HG03097 (cell line): ENCODE data around the gene FADS2.
A peak's percentile ranks its signal among the peaks of the same experiment; 100 is the strongest.

Source experiments
- ATAC-seq: cut with Tn5 transposase; IDR thresholded peaks from one replicate; pipeline ENCODE4 v1.9.1; 2021; ENCODE audit not compliant: unreplicated experiment, low FRiP score

The FADS2 gene

GRCh38 chr11:61827571-61828378, at the start of gene FADS2:
FADS2 (plus strand) TSS chr11:61828300; CDS start chr11:61828391, 91 bp downstream.
- ATAC-seq: peak; percentile 65

- ATAC-seq: no peak
Measured at GRCh38 chr11:61778357-61778886, 49.7 kb upstream of the FADS2 start.

DNA sequence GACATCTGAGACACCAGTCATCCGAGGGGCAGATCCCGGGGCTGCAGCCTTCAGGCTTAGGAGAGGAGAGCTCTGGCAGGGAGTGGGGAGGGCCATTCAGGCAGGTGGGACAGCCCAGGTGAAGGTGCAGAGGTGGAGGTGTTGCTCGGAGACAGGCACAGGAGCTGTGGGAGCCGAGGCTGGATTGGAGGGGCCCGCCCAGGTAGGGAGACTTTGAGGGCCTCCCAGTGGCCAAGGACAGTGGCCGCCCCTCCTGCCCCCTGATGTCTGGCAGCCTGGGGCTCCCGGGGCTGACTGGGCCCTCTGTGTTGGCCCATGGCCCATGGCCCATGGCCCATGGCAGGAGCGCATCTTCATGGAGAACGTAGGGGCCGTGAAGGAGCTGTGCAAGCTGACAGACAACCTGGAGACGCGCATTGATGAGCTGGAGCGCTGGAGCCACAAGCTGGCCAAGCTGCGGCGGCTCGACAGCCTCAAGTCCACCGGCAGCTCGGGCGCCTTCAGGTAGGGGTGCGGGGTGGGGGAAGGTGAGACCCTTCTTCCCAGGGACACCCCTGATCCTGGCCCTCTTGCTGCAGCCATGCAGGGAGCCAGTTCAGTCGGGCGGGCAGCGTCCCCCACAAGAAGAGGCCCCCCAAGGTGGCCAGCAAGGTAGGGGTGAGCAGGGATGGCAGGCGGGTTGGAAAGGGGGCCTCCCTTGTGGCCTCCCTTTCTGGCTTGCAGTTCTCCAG, 49.0 kb upstream of the FADS2 start:
- no peak for ATAC-seq

DNA sequence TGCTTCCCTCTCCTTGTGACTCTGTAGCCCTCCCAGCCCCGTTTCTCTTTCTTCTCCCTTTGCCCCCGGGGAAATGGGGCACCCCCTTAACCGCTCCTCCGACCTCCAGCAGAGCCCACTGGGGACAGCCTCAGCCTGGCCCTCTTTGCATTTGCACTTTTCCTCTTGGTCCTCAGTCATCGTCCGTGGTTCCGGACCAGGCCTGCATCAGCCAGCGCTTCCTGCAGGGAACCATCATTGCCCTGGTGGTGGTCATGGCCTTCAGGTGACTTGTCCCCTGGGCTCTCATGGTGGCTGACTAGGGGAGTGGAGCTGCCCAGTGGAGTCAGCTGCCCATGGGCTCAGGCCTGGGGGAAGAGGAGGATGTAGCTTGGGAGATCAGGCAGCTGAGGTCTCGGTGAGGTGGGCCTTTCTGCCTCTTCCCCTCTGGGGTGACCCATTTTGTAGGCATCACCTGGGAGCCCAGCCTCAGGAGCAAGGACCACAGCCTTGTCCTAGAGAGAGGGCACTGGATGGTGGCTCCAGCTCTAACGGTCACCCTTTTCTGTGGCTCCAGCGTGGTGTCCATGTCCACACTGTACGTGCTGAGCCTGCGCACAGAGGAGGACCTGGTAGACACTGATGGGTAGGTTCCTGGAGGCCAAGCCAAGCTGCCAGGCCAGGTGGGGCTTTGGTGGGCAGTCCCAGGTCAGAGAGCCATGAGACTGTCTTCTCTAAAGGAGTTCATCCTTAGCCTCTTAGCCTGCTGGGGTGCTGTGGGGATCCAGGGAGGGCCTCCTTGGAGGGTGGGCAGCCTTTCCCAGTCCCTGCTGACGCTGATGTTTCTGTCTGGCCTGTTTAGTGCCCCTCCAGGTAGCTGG, 48.2 kb upstream of the FADS2 start:
- no peak for ATAC-seq

DNA sequence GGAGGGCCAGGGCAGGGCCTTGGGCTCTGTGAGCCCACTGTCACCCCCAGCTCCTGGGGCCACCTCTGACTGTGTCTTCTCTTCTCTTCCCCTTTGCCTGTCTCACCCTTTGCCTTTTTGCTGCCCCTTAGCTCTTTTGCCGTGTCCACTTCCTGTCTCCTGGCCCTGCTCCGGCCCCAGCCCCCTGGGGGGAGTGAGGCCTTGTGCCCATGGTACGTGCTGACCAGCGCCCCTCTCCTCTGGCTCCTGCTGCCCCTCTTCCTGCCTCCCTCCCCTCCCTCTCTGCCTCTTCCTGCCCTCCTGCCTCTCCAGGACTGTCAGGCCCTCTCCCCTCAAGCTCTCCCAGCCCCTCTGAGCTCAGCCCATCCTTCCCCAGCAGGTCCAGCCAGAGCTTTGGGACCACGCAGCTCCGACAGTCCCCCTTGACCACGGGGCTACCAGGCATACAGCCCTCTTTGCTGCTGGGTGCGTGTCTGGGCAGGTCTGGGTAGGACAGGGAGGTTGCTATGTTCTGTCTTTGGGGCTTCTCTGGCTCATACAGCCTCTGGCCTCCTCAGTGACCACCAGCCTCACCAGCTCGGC, 47.4 kb upstream of the FADS2 start:
- no peak for ATAC-seq

DNA sequence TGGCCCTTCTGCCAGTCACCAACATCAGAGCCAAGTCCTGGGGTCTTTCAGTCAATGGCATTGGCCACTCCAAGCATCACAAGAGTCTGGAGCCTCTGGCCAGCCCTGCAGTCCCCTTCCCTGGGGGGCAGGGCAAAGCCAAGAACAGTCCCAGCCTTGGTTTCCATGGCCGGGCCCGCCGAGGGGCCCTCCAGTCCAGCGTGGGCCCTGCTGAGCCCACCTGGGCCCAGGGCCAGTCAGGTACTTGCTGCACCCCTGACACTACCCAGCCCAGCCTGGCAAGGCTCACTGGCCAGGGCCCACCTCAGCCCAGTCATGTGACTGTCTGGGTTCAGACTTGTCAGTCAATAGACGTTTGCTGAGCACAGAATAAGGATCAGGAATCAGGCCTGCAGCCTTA, 46.5 kb upstream of the FADS2 start:
- ATAC-seq: no peak

GRCh38 chr11:61782299-61782698, 45.8 kb upstream of the FADS2 start:
- no peak for ATAC-seq

DNA sequence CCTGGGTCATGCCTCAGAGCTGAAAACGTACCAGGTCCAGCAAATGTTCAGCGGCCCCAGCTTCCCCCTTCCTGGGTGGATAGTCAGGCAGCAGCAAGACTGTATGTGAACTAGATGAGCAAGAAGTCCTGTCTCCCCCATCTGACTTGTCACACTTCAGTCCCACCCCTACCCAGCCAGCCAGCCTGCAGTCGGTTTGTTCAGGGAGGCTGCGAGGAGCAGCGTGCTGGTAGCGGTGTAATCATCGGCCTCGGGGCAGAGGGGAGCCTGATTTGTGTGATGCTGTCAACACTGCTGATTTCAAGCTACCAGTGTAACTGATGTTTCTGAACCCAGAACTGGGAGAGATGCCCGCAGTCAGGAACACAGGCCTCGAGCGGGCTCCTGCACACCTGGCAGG, 45.3 kb upstream of the FADS2 start:
- no peak for ATAC-seq

- ATAC-seq: no peak
Measured at GRCh38 chr11:61783717-61784505, 44.2 kb upstream of the FADS2 start.

DNA sequence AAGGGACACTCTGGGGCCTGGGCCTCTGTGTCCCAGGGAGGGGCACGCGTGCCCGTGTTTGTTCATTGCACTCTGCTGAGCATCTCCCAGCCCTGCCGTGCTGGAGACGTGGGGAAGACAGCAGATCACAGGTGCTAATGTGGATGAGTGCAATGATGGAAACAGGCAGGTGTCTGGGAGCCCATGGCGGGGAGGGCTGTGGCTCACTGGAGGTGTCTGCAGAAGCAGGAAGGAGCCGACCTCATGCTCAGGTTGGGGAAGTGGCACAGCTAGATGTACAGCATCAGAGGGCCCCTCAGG, 43.6 kb upstream of the FADS2 start:
- no peak for ATAC-seq

DNA sequence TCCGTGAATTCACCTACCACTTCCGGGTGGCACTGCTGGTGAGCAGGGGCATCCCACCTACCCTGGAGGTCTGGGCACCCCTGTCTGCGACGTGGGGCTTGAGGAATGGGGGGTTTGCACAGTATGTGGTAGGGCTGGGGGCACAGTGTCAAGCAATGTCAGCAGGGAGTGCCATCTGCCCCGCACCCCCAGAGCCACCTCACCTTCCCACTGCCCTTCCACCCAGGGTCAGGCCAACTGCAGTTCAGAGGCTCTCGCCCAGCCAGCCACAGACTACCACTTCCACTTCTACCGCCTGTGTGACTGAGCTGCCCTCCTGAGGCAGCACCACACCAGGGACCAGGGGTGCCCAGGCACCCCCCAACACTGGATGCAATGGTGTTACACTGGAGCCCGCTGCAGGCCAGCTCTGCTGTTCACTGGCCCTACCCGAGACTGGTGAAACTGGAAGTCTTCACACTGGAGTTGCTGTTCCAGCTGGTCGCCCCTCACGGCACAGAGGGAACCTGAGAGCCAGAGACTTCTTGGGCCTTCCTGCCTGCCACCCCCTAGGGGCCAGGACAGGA, 42.2 kb upstream of the FADS2 start:
- ATAC-seq: no peak

DNA sequence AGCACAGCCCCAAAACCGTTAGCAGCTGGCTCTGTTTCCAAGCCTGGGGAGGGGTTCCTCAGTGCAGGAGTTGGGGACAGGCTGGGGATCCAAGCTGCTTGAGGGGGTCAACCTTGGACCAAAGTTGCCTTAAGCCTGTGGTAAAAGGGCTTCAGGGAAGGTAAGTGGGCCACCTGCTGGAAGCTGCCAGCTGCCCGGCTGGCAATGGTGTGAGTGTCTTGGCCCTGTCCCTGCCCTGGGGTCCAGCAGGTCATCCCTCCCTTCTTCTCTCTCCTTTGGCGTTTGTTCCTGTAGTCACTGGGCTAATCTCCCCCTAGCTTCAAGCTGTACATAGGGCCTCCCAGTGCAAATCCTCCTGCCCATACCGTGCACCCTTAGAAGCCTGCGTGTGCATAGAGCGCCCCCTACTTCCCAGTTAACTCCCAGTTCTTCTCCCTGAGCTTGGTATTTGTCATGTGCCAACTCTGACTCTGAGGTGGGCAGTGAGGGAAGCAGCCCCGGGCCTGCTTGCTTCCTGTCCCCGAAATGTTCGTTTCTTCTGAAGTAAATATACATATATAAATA, 40.1 kb upstream of the FADS2 start:
- ATAC-seq: no peak

DNA sequence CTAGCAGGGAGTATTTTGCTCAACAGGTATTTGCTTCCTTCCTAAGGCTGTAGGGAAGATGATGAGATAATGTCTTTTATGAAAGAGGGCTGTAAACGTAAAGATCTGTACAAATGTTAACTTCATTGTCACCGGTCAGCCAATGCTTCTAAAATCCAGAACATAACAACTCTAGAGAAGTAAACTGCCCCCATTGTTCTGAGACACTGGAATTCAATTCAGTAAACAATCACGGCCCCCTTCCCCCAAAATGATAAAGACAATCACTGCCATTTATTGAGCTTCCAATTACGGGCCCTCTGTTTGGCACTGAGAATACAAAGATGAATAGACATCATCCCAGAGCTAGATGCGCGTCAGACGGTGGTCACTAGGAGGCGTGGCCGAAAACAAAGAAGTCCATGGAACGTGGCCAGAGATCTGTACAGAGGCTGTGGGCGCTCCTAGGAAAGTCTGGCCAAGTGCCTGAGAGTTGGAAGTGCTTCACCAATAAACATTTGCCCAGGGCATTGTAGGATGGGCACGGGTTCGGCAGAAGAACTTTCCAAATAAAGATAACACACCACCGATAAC, 36.3 kb upstream of the FADS2 start:
- peak; percentile 13 for ATAC-seq

- ATAC-seq: peak; percentile 75
Measured at GRCh38 chr11:61792310-61793082, 35.6 kb upstream of the FADS2 start, which contains the start of the genes FEN1 and TMEM258. FEN1 (plus strand) TSS chr11:61792911; CDS start chr11:61795362, 2,451 bp downstream. TMEM258 (minus strand) TSS chr11:61792599; CDS start chr11:61792558, 41 bp downstream.

- peak; percentile 21 for ATAC-seq
Measured at GRCh38 chr11:61793083-61793828, 34.8 kb upstream of the FADS2 start.

- ATAC-seq: no peak
Measured at GRCh38 chr11:61793829-61794204, 34.3 kb upstream of the FADS2 start.

DNA sequence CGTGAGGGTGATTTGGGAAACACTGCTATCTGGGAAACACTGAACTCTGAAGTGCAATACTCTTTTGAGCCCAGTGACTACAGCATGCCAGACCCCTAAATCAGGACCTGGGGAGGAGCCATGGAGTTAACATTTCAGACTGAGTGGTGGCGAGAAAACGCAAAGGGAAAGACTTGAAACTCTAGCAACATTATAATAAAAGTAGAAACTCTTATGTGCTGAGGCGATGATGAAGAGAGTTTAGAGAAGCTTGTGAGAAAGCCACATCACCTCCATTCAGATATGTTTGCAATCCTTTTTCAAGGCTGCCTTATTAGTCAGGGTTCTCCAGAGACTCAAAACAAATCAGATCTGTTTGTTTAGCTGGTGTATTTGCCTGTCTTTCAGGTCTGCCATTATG, 33.5 kb upstream of the FADS2 start:
- no peak for ATAC-seq
